ENCODE measurements around the gene RHBDD1.
"Not testable (repeated sequence)": the region's sequence is repeated elsewhere in the genome, so short reads cannot be mapped to it uniquely, and the experiment has no call there.

Gene RHBDD1

DNA sequence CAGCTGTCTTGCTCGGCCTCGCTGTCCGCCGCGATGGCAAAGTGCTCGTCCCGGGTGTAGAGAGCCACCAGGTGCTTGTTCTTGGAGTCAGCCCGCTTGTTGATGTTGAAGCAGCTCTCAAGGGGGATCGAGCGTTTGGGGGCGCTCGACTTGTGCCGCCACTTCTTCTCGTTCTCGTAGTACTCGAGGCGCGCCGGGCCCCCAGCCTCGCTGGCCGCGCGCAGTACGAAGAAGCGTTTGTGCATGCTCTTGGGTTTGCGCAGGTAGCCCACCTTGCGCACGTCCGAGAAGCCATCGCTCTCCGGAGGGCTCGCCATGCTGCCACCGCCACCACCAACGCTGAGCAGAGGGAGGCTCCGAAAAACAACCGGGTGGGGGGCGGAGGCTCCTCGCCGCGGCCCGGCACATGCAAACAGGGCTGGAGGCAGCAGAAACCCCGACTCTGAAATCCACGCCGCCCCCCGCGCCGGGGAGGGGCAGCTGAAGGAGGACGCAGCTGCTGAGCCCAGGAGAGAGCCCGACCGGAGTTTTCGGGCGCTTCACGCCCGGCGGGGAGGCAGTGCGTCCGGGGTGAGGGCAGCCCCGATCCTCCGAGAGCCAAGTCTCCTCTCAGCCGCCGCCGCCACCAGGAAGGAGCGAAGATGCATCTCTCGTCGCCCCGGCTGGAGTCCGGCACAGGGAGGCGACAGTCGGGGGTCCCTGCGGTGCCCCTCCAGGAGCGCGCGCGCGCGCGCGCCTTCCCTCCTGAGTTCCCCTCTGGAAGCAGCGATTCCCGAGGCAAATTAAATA, 37.2 kb upstream of the RHBDD1 start:
- H3K4me3 ChIP-seq (ENCODE audit: low read length): peak overlapping the region; percentile 70
- DNase-seq (ENCODE audit: low read depth, low spot score): no peak

DNA sequence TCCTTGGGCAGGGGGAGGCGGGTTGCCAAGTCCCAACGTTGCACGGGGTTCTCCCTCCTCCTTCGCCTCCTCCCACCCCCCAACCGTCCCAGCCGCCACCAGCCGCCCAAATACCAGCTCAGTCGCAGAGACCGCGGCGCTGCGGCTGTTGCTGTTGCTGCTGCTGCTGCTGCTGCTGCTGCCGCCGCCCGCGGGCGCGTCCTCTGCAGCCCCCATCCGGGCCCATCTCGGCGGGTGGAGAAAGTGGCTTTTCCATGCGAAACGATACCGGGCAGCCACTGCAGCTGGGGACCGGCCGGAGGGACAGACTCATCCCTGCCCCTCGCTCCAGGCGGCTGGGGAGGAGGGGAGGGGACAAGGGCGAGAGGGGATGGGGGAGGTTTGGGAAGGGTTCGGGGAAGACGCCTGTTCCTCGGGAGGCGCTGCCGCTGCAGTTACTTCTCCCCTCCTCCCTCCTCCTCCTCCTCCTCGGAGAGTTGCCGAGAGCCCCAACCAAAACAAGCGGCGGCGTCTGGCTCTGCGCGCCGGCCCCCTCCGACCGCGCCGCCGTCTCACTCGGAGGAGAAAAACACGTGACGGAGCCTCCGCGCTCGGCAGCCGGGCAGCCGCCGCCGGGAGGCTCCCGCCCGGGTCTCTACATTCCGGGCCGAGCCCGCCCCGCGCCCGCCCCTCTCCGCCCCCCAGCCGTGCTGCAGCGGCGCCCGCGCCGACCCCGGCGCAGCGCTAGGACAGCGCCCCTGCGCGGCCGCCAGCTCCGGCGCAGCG, 36.5 kb upstream of the RHBDD1 start, which contains the start of gene IRS1:
Gene IRS1, minus strand, starts transcription at position 610 of the 765 bp plus-strand sequence. CDS start 1,082 bp downstream, outside the sequence.
- peak within 1 kb of the TSS; percentile 70 for H3K4me3 ChIP-seq (ENCODE audit: low read length)
- peak; percentile 52 for DNase-seq (ENCODE audit: low read depth, low spot score)

GRCh38 chr2:226799976-226800940, 35.6 kb upstream of the RHBDD1 start:
- peak overlapping the region; percentile 70 for H3K4me3 ChIP-seq (ENCODE audit: low read length)
- DNase-seq (ENCODE audit: low read depth, low spot score): no peak

DNA sequence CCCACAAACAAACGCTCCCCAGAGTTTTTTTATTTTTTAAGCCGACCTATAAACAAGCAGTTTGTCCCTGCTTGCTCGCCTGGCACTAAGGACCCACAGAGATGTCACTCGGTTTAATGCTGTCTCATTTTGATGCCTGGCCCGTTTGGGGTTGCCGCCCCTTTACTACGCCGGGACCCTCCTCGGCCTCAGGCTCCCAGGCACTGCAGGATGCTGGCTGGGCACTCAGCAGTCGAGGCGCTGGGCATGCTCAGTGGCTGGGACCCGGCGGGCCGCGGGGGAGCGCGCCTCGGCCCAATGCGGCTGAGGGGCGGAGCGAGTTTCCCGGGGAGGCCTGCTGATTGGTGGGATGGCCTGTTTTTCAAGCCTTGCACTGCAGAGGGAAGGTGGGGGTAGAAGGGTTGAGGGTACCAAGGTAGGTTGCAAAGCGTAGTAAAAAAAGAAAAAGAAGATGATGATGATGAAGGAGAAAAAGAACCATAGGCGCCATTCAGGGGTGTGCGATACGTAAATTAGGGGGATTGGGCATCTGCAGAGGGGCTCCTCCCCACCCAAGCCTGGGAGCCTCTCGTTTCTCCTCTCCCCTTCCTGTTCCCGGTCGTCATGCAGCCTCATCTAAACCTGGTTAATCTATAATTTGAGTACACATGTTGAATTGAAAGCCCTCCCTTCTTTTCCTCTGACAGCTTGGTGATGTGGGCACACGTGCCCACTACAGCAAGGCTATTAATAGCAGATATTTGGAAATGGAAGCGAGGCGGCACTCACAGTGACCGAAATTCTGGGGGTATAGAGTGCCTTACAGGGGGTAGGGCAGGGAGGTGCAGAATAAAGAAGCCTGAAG, 34.7 kb upstream of the RHBDD1 start:
- peak; percentile 81 for DNase-seq (ENCODE audit: low read depth, low spot score)

DNA sequence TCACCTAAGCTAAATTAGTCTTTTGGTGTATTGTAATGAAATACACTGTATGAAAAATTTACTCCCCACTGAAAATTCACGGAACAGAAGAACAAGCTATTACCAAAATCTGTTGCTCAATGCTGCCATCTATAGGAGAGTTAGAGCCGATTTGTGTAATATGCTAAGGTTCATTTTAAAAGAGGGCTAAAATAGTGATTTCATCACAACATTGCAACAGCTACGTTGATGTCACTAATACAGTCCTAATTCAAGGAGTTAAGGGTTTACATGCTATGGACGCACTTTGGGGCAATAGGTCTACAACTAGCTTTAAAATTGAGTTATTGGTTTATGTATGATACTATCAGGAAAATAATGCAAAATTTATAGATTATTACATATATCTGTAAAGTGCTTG, 33.3 kb upstream of the RHBDD1 start:
- DNase-seq (ENCODE audit: low read depth, low spot score): peak; percentile 82
- no peak overlapping the region for H3K4me3 ChIP-seq (ENCODE audit: low read length)

More for the DNA sequence above, 34.7 kb upstream of the RHBDD1 start:
- peak overlapping the region; percentile 70 for H3K4me3 ChIP-seq (ENCODE audit: low read length)

DNA sequence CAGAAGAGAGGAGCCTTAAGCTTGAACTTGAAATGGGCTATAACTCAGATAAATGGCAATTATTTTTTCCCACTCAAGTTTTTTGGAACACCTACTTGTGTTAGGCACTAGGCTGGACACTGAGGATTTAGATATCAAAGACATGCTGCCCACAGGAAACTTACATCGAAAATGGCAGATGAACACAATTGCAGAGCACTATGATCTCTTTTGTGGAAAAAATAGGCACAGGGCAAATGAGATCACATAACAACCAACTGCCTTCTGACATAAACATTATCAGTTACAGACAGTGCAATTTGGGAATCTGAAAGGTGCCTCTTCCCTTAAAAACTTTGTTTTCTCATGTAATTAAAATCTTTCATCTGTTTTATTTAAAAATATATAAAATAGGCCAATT, 32.4 kb upstream of the RHBDD1 start:
- H3K4me3 ChIP-seq (ENCODE audit: low read length): no peak overlapping the region
- DNase-seq (ENCODE audit: low read depth, low spot score): no peak

DNA sequence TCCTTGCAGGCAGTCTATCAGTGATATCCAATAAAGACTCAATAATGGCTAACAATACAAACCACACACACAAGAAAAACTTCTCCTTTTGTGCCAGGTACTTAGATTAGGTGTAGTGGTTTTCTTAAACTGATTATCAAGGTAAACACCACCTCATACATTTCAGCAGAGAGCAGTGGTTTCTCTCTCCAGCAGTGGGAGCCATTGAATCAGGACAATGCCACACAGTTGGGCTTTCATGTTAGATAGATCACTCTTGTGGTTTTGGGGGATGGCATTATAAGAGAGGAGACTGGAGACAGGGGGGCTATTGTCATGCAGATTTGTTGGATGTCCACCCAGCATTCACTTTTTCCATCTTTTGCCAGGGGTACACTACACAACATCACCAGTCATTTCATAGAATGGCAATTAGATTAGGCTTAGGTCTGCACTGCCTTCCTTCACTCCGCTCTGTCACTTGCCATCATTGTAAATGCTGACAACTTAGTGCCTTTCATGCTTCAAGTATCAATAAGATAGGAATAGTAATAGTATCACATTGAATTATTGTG, 22.6 kb upstream of the RHBDD1 start:
- H3K4me3 ChIP-seq (ENCODE audit: low read length): no peak overlapping the region
- no peak for DNase-seq (ENCODE audit: low read depth, low spot score)

DNA sequence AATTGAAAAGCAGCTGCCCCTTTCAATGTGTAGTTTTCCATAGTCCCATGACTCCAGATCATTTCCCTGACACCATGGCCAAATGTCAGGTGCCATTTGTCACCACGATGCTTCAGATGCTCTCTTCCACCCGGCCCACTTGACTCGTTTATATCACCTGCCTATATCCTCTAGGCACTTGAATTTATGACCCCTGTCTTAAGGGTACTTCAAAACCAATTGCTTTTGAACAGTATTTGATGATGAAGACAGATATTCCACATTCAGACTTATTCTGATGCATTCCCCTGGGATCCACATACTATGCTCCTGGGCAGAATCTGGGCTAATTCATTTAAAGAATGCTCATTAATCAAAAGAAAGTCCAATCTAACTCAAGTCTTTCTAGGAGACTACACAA, 16.9 kb upstream of the RHBDD1 start:
- no peak for DNase-seq (ENCODE audit: low read depth, low spot score)
- H3K4me3 ChIP-seq (ENCODE audit: low read length): no peak overlapping the region

- H3K4me3 ChIP-seq (ENCODE audit: low read length): no peak overlapping the region
- DNase-seq (ENCODE audit: low read depth, low spot score): no peak
Observed at GRCh38 chr2:226825056-226825455, 10.8 kb upstream of the RHBDD1 start.

- DNase-seq (ENCODE audit: low read depth, low spot score): no peak
- no peak overlapping the region for H3K4me3 ChIP-seq (ENCODE audit: low read length)
Observed at GRCh38 chr2:226828191-226828590, 7.7 kb upstream of the RHBDD1 start.

DNA sequence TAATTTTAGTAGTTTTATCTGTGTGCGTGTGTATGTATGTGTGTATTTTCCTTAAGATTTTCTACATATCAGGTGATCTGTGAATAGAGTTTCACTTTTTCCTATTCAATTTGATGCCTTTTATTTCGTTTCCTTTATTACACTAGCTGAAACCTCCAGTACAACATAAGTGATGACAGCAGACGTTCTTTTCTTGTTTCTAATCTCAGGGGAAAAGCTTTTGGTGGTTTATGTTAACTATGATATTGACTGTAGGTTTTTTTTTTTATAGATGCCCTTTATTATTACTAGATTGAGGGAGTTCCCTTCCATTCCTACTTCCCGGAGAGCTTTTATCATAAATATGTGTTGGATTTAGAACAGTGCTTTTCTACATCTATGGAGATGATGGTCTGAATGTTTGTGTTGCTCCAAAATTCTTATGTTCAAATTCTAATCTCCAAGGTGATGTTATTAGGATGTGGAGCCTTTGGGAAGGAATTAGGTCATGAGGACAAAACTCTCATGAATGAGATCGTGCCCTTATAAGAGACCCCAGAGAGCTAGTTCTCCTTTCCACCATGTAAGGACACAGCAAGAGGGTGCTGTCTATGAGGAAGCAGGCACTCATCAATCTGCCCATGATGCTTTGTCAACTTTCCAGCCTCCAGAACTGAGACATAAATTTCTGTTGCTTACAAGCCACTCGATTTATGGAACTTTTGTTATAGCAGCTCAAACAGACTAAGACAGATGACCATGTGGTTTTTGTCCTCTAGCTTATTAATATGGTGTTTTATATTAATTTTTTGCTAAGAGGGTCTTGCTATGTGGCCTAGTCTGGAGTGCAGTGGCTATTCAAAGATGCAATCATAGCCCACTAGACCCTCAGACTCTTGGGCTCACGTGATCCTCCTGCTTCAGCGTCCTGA, 5.9 kb upstream of the RHBDD1 start:
- no peak for DNase-seq (ENCODE audit: low read depth, low spot score)
- H3K4me3 ChIP-seq (ENCODE audit: low read length): no peak overlapping the region

GRCh38 chr2:226831266-226831665, 4.6 kb upstream of the RHBDD1 start:
- DNase-seq (ENCODE audit: low read depth, low spot score): no peak
- no peak overlapping the region for H3K4me3 ChIP-seq (ENCODE audit: low read length)

DNA sequence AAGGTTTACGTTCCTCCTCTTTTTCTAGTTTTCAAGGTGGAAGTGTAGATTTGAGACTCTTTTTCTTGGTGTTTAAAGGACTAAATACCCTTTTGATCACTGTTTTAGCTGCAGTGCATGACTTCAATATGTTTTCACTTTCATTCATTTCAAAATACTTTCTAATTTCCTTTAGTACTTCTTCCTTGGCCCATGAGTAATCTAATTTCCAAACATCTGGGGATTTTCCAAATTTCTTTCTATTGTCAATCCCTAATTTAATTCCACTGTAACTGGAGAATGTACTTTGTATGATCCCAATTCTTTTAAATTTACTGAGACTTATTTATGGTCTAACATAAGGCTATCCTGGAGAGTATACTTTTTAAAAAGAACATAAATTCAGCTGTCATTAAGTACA, 3.8 kb upstream of the RHBDD1 start:
- no peak overlapping the region for H3K4me3 ChIP-seq (ENCODE audit: low read length)
- DNase-seq (ENCODE audit: low read depth, low spot score): no peak

GRCh38 chr2:226834880-226835279, 974 bp upstream of the RHBDD1 start:
- H3K4me3 ChIP-seq (ENCODE audit: low read length): peak overlapping the region; percentile 93
- DNase-seq (ENCODE audit: low read depth, low spot score): not testable (repeated sequence)

- H3K4me3 ChIP-seq (ENCODE audit: low read length): peak overlapping the region; percentile 93
- DNase-seq (ENCODE audit: low read depth, low spot score): no peak
Observed at GRCh38 chr2:226835420-226835795, 446 bp upstream of the RHBDD1 start.

GRCh38 chr2:226836548-226836885, 663 bp downstream of the RHBDD1 start:
- H3K4me3 ChIP-seq (ENCODE audit: low read length): peak overlapping the region; percentile 93
- no peak for DNase-seq (ENCODE audit: low read depth, low spot score)

DNA sequence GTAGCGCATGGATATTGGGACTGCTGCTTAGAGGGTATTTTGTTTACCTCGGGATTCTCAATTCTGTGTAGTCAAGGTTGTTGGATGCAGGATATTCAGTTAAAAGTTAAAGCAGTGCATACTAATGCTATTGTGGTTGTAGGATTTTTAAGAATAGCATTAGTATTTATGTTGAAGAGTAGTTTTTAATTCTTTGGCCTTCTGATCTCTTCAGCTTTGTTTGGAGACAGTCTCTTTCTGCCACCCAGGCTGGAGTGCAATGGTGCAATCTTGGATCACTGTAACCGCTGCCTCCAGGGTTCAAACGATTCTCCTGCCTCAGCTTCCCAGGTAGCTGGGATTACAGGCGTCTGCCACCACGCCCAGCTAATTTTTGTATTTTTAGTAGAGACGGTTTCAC, 1.5 kb downstream of the RHBDD1 start:
- peak overlapping the region; percentile 93 for H3K4me3 ChIP-seq (ENCODE audit: low read length)
- no peak for DNase-seq (ENCODE audit: low read depth, low spot score)

Measured in Jurkat, Clone E6-1 (cell line).